Glomerular visceral epithelial cell (primary cell): ENCODE measurements around the gene PSMB7.

ENCODE experiments used
- DNase-seq: peaks from one replicate; pipeline ENCODE4 v3.0.0-alpha.2; 2016; ENCODE audit errors: extremely low spot score

Gene PSMB7

DNA sequence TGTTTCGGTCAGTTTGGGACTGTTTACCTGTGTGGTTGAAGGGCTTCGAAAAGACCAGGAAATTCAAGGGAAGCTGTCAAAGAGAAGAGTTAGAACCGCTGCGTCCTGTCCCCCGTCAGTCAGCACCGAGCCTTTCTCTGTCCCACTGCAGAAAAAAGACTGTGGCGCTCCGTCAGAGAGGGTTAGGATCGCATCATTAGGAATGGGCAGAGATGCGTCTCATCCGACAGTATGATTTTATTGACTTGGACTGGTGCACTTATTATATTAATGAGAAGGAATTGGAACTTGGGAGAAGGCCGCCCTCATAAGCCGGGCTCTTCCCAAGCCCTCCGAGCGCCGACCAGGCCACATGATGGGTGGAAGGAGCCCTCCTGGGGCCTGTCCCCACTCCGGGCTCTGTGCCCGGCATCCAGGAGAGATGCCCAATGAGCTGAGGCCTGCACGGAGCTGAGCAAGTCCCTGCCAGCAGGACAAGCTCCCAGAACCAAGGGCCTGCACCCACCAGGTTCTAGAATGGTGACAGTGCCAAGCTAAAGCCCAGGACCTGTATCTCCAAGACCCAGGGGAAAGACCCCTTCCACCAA, 85.9 kb downstream of the PSMB7 start:
- no peak for DNase-seq

- DNase-seq: no peak
Observed at GRCh38 chr9:124328285-124328684, 87.0 kb downstream of the PSMB7 start.

- DNase-seq: no peak
Observed at GRCh38 chr9:124327491-124327890, 87.8 kb downstream of the PSMB7 start.

DNA sequence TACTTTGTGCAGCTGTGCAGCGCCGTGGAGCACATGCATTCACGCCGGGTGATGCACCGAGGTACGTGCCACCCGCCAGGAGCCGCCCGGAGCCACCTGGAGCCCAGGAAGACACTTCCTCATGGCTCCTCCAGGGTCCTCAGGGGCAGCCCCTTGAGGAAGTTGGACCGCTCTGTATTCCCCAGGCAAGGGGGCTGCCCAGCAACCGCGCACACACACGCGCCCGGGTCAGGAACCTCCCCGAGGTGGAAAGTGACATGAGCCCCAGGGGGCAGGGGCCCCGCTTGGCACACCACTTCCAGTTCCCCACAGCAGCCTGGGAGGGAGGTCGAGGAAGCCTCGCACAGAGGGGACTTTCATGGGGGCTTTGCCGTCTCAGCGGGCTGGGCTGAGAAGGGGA, 88.9 kb downstream of the PSMB7 start:
- DNase-seq: no peak

- DNase-seq: no peak
Observed at GRCh38 chr9:124325816-124326215, 89.4 kb downstream of the PSMB7 start.

DNA sequence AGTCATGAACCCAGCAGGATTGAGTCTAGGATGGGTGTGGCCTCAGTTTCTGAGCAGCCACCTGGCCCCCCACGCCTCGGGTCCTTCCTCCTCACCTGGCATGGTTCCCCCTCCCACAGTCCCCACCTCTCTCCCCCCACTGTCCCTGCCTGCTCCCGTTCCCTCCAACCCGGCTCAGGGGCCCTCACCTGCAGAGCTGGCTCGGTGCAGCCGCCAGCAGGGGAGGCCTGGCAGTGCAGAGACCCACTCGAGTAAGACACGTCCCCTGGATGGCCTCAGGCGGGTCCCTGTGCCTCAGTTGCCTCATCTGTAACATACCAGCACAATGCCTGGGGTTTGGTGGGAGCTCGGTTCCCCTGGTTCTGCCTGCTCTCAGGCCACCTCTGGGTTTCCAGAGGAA, 91.3 kb downstream of the PSMB7 start:
- no peak for DNase-seq

DNA sequence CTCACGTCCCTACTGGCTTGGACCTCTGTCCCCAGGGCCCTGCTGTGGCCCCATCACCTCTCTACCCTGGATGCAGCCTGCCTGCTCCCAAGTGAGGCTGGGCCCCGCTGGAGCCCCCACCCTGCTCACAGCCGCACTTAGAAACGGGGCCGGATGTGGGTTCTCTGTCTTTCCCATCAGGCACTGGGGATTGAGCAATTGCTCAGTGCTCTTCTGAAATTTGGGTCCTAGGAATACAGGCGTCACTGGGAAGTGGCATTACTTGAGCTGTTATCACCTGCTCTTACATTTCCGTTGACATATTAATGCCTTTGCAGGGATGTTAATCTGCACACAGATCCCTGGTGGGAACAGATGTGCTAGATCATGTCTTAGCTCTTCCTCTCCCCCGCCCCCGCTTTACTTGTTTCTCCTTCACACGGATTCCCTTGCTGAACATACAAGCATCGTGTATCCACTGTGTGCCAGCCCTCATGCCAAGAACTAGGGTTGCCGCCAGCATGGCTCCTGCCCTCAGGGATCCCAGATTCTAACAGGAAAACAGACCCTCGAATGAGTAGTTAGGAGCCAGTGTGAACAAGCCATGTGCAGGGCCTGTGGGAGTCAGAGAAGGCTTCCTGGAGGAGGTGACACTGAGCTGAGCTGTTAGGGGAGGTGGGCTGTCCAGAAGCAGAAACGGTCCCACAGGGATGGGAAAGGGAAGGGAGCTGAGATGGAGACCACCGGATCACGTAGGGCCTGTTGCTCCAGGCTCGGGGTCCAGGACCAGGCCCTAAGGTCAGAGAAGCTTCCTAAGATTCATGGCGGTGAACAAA, 92.4 kb downstream of the PSMB7 start:
- DNase-seq: no peak

- DNase-seq: no peak
Observed at GRCh38 chr9:124321935-124322334, 93.3 kb downstream of the PSMB7 start.

DNA sequence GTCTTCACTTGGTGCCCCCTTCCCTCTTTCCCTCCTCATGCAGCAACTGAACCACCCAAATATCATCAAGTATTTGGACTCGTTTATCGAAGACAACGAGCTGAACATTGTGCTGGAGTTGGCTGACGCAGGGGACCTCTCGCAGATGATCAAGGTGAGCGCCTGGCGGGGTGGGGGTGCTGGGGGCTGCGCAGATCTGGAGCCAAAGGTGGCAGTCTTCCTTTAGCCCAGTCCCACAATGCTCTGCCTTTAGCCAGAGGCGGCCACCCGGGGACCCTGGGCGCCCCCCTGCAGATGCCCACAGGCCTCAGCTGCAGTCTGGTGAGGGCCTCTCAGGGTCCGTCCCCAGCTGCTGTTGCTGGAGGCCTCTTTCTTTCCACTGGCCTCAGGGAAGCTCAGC, 93.8 kb downstream of the PSMB7 start:
- no peak for DNase-seq

DNA sequence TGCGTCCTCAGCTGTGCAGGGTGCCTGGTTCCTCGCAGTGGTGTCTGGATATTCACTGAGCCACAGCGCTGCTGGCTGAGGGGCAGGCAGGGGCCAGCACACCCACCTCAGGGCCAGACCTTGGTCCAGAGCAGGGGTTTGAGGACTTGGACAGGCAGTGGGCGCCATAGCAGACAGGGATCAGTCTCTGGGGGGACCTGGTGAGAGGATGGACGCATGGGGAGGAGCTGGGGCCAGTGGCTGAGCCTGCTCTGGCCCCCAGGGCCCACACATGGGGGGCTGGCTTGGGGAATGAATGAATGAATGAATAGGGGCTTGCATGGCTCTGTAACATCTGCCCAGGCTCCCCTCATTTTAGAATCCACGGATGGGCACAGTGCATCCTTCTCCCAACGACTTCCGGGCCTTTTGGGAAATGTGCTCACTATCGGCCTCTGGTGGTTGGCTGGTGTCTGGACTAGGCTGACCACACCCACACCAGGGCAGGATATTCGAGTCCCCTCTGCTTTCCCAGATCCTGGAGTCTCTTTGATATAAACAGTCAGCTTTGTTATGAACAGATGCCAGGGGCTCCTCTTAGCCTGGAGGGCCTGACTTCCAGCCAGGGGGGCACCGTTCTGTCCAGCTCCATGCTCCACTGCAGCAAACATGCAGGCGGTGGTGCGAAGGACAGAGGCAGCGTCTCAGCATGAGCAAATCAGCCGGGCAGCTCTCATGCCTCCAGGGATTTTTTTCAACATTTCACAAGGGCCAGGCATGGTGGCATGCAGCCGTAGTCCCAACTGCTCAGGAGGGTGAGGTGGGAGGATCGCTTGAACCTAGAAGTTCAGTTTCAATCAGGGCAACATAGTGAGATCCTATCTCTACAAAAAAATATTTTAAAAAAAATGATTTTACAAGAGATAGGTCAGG, 94.9 kb downstream of the PSMB7 start:
- DNase-seq: peak; percentile 67

GRCh38 chr9:124315882-124316281, 99.4 kb downstream of the PSMB7 start:
- no peak for DNase-seq

DNA sequence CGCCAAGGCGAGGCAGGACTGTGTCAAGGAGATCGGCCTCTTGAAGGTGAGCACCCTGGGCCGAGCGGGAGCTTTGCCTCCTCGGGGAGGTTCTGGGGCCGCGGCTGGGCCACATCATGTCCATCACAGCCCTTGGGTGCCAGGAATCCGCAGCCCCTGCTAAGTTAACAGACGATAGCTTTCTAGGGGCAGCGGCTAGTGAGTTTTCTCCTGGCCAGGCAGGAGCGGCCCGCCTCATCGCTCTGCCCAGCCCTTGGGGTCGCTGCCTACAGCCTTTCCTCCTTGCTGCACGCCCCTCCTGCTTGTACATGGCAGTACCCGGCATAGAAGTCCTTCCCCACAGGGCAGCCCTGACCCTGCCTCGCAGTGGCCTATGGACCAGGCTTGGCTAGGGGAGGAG, 101.3 kb downstream of the PSMB7 start:
- DNase-seq: no peak

DNA sequence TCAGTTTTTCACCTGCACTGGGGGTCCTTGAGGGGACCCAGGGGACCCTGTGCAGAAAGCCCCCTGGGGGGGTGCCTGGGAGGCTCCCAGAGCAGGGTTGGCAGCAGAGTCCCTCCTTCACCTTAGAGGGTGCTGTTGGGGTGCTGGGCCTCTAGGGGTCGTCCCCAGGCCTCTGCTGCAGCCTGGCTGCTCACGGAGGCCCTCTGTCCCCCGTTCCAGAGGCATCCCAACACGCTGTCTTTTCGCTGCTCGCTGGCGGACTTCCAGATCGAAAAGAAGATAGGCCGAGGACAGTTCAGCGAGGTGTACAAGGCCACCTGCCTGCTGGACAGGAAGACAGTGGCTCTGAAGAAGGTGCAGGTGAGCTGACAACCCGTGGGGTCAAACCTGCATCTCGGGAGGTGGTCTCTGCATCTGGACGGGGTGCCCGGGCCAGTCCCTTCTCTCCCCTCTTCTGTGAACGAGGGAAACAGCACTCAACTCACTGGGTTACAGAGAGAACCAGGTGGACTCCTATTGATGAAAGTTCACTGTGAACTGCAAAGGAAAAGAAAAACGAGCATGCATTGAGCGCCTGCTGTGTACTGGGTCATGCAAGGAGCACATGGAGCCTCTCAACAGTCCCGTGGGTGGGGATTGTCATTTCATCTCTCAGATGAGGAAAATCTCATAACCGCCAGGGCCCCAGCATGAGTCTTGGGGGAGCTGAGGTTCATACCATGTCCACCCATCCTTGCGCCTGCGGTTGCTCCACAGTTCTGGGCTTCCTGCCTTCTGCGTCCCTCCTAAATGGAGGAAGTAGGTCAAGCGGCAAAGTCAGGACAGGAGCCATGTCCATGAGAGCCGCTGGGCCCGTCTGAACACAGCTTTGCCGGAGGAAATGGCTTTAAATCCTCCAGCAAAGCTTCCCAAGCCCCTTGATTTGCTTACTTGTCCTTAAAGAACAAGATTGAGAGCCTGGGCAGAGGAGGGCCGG, 102.7 kb downstream of the PSMB7 start:
- DNase-seq: no peak

GRCh38 chr9:124311283-124311682, 104.0 kb downstream of the PSMB7 start:
- no peak for DNase-seq

GRCh38 chr9:124309667-124310084, 105.6 kb downstream of the PSMB7 start:
- peak; percentile 97 for DNase-seq

- no peak for DNase-seq
Observed at GRCh38 chr9:124308606-124309491, 106.4 kb downstream of the PSMB7 start.

- no peak for DNase-seq
Observed at GRCh38 chr9:124307379-124308030, 107.7 kb downstream of the PSMB7 start.

DNA sequence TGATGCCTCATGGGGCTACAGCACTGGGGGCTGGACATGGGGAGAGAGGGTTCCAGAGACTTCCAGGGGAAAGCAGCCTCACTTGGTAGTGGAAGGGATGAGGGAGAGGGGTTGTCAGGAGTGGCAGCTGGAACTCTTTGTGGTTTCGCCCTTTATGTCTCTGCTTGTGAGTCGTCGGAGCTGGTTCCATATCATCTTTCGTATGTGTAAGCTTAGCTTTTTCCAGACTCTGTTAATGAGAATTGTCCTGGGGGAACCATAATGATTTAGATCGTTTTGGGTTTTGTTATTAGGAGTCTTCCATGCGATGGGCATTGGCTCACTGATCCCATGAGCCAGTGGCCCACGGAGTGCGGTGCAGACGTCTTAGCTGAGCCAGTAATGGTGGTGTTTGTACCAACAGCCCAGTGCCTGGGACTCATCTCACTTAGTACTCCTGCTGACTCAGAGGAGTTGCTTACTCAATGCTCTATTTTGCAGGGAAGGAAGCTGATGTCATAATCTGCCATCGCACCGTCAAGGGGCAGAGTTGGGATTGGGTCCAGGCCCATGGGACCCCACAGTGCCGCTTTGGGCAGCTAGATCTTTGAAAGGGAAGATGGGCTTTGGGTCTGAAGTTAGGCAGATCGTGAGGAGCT, 109.0 kb downstream of the PSMB7 start:
- DNase-seq: peak; percentile 80

DNA sequence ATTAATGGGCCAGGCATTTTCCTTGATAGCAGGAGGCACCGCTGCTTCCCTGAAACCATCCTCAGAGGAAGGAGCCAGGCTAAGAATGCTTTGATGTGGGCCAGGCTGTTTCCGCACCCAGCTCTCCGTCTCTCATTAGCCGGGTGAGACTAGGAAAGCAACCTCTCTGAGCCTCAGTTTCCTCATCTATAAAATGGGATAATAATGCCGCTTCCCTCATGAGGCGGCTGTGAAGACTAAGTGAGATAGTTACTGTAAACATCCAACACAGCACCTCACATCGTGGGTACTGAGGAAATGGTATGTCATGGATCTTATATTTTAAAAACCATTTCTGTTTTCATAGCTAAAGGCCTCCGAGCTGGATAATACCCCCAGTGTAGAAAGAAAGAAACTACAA, 111.0 kb downstream of the PSMB7 start:
- DNase-seq: no peak
